Stimulated activated naive CD8-positive, alpha-beta T cell treated with anti-CD3 and anti-CD28 coated beads, Interleukin-15, Interleukin-2, amounts not matched to agents 100 ng/mL and 50 ng/mL, for 24 hours (primary cell): ENCODE results near the gene ATG9B.

Experiments used
- H3K27ac Mint-ChIP-seq: one replicate; pipeline ENCODE4 v1.8.0; 2021; ENCODE audit warnings: mild to moderate bottlenecking, mixed read lengths
- H3K27me3 Mint-ChIP-seq: one replicate; pipeline ENCODE4 v1.8.0; 2021; ENCODE audit warnings: mixed read lengths
- H3K36me3 Mint-ChIP-seq: one replicate; pipeline ENCODE4 v1.8.0; 2021; ENCODE audit warnings: low read depth, mixed read lengths
- H3K4me1 Mint-ChIP-seq: one replicate; pipeline ENCODE4 v1.8.0; 2021; ENCODE audit warnings: low read depth, mixed read lengths
- H3K4me3 Mint-ChIP-seq: one replicate; pipeline ENCODE4 v1.8.0; 2021; ENCODE audit warnings: mild to moderate bottlenecking, mixed read lengths
- H3K9me3 Mint-ChIP-seq: one replicate; pipeline ENCODE4 v1.8.0; 2021; ENCODE audit warnings: mixed read lengths

ATG9B gene

DNA sequence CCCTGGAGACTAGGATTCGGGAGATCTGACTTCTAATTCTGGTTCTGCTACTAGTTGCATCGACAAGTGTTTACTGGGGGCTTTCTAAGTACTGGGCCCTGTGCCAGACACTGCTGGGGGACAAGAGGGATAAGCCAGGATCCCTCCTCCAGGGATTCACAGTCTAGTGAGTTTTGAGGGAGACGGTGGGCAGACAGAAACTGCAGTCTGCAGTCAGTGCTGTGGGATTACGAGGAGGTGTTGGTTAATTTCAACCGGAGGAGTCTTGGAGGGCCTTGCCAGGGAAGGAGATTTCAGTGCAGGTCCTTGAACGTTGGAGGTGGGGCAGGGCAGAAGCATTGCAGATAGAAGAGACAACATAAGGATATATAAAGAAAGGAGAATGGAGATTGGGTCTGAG is 42.6 kb downstream of the ATG9B start:
- peaks cover 65% of the 10 kb centered on the region for H3K27me3 Mint-ChIP-seq
- no peak overlapping the region for H3K4me3 Mint-ChIP-seq
- H3K36me3 Mint-ChIP-seq: no peaks in the 10 kb centered on the region

DNA sequence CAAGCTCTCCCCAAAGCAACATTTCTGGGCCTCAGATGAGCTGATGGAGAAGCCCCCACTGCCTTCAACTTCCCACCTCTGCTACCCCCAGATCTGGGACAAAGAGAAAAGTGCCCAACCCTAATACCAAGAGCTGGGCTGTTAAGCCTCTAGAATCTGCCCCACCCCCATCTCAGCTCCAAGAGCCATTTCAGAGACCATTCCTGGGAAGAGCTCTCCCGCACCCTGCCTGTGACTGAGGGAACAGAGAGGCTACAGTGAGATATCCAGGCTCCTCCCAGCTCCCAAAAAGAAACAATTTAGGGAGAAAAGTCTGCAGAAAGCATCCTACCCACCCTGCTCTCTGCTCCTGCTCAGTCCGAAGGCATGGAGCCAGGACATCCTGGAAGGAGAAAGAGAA is 43.6 kb downstream of the ATG9B start:
- Mint-ChIP-seq H3K27me3 (peaks cover 66% of the 10 kb centered on the region), H3K4me1 (peaks cover 15% of the 10 kb centered on the region), H3K27ac (no peak overlapping the region), H3K36me3 (no peaks in the 10 kb centered on the region), H3K9me3 (no peaks in the 10 kb centered on the region), H3K4me3 (no peak overlapping the region)

More for the DNA sequence above, 42.6 kb downstream of the ATG9B start:
- peaks cover 15% of the 10 kb centered on the region for H3K4me1 Mint-ChIP-seq
- H3K9me3 Mint-ChIP-seq: no peaks in the 10 kb centered on the region
- H3K27ac Mint-ChIP-seq: no peak overlapping the region

DNA sequence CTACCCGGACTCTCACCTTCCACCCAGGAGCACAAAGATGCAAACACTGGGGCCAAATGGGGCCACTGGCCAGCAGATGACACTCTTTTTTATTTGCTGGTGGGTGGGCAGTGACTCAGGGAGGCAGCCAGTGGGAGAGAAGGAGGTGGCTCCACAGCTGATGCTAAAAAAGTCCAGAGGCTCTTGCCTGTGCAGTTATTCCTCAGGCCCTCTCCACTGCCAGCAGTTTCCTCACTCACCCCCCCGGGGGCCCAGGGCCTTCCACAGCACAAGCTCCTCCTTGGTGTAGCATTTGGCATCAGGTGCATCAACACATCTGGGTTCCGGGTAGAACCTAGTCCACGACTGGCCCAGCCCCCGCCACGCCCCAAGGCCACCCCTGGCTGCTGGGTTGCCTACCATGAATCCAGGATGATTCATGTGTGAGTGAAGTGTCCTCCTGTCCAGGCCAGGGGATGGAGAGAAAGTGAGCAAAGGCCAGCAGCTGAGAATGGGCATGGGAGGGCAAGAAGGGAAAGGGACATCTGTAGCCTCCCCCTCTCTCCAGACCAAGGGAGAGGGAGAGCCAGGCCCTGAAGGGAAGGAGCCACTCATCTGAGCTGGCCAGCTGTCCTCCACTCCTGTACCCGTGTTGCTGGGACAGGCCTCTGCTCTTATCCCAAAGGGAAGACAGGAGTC is 44.4 kb downstream of the ATG9B start:
- H3K27ac Mint-ChIP-seq: no peak overlapping the region
- peaks cover 65% of the 10 kb centered on the region for H3K27me3 Mint-ChIP-seq

DNA sequence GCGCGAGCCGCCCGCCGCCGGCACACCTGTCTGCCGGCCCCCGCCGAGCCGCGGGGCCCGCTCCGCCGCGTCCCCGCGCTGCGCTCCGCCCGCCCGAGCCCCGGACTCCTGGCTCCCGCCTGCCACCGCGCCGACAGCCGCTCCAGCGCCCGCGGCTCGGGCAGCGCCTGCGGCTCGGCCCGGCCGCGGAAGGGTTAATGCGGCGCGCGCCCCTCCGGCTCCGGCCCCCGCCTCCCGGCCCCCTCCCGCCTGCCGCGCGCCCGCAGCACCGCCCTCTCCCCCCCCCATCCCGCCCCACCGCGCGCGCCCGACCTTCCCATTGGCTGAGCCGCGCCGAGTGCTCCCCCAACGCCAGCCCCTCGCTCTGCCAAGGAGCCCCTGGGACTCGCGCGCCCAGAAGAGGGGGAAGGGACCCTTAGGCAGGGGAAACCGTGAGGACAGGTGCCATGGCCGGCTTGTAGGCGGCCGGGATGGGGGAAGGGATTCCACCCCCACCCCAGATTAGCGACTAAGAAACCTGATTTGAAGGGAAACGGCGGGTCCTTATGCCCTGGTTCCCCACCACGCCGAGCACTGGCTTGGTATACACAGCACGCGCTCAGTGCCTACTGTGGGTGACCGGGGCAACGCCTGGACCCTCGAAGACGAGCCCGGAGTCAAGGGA is 46.0 kb downstream of the ATG9B start, which contains the start of gene KCNH2:
KCNH2 (minus strand) TSS at position 196 of the 664 bp plus-strand sequence. CDS start 408 bp downstream, outside the sequence.
- no peaks in the 10 kb centered on the region for H3K9me3 Mint-ChIP-seq
- peaks cover 26% of the 10 kb centered on the region for H3K4me1 Mint-ChIP-seq
- peak within 1 kb of the TSS; percentile 78 for H3K4me3 Mint-ChIP-seq
- no peaks in the 10 kb centered on the region for H3K36me3 Mint-ChIP-seq
- peaks cover 54% of the 10 kb centered on the region for H3K27me3 Mint-ChIP-seq
- no peak within 1 kb of the TSS for H3K27ac Mint-ChIP-seq

More for the DNA sequence above, 44.4 kb downstream of the ATG9B start:
- Mint-ChIP-seq H3K9me3 (no peaks in the 10 kb centered on the region), H3K4me1 (peaks cover 19% of the 10 kb centered on the region), H3K36me3 (no peaks in the 10 kb centered on the region), H3K4me3 (no peak overlapping the region)

DNA sequence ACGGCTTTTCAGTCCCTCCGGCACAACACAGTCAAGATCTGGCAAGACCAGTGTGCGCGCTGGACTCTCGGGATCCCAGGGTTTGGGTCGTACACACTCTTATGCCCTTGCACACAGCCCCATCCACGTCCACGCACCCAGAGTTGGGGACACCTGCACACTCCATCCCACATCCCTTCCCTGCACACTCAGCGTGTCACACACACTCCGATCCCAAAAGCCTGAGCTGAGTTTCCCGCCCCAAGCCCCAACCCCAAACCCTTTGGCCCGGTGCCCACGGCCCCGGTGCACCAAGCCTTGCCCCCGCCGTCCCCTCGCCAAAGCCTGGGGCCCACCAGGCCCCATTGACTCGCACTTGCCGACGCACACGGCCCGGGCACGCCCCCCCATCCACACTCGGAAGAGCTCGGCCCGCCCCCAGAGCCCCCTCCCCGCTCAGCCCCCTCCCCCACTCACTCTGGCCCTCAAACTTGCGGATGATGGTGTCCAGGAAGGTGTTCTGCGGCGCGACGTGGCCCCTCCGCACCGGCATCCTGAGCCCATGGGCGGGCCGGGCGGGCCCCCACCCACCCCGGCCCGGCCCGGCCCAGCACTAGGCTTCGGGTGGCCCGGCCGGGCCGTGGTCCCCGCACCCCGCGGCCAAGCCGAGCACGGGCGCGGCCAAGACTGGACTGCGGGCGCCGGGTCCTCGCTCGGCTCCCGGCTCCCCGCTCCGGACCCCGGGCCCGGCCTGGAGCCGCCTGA is 46.7 kb downstream of the ATG9B start:
- Mint-ChIP-seq H3K4me3 (peak overlapping the region; percentile 73), H3K27me3 (peaks cover 49% of the 10 kb centered on the region), H3K27ac (no peak overlapping the region), H3K36me3 (no peaks in the 10 kb centered on the region), H3K4me1 (peaks cover 26% of the 10 kb centered on the region), H3K9me3 (no peaks in the 10 kb centered on the region)

DNA sequence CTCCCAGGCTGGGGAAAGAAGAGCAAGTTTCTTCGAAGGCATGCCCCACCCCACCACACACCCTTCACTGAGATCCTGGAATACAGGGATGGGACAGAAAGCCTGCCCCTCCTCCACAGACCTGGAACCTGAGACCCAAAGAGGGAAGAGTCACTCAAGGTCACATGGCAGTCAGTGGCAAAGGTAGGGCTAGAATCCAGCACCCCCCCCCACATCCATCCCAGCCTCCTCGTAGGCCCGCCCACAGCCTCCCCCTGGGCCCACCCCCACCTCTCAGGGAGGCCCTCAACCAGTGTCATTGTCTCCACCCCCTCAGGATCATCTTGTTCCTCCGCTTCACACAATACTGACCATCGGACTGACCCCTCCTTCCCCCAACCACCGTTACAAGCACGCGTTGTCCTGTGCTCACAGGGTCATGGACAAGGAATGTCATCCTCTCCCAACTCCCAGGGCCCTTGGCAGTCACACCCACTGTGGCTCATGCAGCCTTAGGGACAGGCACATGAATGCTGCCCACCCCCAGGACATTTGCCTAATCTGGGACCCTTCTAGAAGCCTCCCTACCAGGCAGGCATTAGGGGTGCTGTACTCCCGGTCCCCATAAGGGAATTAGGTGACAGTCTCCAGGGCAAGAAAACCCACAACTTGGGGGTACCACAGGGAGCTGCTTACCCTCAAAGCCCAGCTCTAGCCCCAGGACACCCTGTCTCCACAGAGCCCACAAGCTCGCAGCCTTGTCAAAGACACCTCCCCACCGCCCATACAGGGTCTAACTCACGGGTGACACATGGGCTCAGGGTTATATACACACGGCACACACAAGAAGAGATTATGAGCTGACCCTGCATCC is 47.5 kb downstream of the ATG9B start:
- H3K4me3 Mint-ChIP-seq: peak overlapping the region; percentile 73
- H3K4me1 Mint-ChIP-seq: peaks cover 26% of the 10 kb centered on the region
- no peak overlapping the region for H3K27ac Mint-ChIP-seq
- H3K36me3 Mint-ChIP-seq: no peaks in the 10 kb centered on the region
- peaks cover 46% of the 10 kb centered on the region for H3K27me3 Mint-ChIP-seq
- no peaks in the 10 kb centered on the region for H3K9me3 Mint-ChIP-seq

DNA sequence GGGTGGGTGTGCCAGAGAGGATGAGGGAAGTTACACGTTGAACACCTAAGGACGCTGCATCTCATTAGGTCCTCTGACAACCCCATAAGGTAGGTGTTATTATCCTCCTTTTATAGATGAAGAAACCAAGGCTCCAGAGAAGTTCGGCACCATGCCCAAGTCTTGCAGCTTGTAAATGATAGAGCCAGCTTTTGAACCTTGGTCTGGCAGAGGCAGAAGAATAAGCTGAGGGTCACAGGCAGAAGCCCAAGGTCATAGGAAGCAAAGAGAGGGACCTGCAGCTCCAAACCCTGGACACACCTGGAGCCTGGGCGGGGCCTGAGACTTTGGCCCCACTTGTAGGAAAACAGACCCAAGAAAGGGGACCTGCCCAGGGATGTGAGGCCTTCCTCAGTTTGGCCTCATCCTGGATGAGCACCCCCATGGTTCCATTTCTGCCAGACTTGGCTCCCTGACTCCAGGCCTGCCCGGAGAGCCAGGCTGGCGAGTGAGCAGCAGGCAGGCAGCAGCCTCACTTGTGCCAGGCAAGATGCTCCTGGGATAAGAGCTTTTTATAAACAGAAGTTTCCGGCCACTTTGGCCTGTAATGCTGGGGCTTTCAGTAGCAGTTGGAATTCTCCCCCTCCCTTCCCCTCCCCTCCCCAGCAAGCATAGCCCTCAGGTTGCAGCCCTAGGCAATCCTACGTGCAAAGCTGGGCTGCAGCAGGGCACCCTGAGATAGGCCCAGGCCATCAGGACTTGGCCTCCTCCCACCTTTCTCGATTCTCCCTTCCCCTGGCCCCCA is 48.6 kb downstream of the ATG9B start:
- Mint-ChIP-seq H3K4me3 (peak overlapping the region; percentile 41), H3K4me1 (peaks cover 26% of the 10 kb centered on the region), H3K36me3 (no peaks in the 10 kb centered on the region), H3K27ac (no peak overlapping the region), H3K9me3 (no peaks in the 10 kb centered on the region), H3K27me3 (peaks cover 36% of the 10 kb centered on the region)

DNA sequence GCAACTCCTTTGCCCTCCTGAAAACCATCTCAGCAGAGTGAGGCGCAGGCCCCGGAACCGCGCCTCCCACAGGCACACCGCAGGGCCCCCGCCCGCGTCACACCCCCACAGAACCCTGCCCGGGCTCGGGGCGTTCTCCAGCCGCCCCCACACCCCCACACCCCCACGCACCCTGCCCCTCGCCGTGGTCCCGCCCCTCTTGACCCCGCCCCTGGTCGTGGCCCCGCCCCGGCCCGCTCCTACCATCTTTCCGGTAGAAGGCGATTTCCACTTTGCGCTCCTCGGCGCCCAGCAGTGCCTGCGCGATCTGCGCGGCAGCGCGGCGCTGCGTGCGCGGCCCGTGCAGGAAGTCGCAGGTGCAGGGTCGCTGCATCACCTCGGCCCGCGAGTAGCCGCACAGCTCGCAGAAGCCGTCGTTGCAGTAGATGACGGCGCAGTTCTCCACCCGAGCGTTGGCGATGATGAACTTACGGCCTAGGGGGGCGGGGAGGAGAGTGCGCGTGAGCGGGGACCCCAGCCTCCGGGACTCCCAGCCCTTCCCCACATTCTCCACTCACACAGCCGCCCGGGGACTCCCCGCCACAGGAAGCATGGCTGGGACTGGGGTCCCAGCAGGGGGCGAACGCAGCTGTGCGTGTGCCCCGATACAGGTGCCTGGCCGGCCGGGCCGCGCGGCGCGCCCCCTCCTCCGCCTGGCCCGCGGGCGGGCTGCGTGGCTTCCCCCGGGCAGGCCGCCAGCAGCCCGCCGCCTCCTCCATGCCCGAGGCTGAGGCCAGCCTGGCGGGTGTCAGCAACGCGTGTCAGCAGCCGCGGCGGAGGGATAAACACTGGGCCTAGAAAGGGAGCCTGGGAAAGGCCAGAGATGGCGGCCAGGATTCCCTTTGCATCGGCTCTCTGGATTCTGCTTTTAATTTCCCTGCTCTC is 49.6 kb downstream of the ATG9B start:
- H3K4me3 Mint-ChIP-seq: peak overlapping the region; percentile 78
- H3K4me1 Mint-ChIP-seq: peaks cover 26% of the 10 kb centered on the region
- no peak overlapping the region for H3K27ac Mint-ChIP-seq
- no peaks in the 10 kb centered on the region for H3K9me3 Mint-ChIP-seq
- peaks cover 28% of the 10 kb centered on the region for H3K27me3 Mint-ChIP-seq
- H3K36me3 Mint-ChIP-seq: no peaks in the 10 kb centered on the region

DNA sequence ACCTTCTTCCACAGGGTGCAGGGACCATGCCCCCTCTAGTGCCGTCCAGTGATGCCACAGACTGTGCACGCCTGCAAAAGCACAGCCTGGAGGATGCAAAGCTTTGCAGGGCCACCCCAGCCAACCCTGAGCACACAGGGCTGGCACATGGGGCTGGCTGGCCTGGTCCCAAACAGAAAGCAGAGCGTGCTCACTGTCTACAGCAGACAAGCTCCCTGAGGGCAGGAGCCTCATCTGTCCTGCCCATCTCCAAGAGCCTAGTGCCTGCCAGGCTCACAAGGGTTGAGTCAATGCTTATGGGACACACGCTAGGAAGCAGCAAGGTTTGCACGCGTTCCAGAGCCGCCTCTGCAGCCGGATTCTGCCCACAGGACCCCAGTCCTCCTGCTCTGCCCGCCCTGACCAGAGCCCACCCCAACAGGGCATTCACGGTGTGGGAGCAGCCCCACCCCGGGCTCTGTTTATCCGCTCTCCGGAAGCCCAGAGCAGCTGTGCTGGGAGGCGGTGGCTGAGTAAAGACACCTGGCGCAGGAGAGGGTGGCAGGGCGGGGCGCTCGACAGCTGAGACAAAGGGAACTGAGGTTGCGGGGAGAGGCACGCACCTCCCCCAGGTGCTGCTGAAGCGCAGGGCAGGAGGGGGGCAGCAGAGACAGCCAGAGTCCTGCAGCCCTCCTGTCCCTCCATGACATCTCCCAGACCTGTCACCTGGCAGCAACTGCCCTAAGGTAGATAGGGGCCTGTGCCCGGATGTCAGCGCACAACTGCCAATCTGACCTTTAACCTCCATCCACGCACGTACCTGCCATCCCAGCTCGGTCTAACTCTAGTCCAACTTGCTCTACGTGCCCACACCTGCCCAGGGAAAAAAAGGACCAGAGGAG is 50.5 kb downstream of the ATG9B start:
- peaks cover 23% of the 10 kb centered on the region for H3K27me3 Mint-ChIP-seq
- H3K9me3 Mint-ChIP-seq: no peaks in the 10 kb centered on the region
- no peak overlapping the region for H3K27ac Mint-ChIP-seq
- peak overlapping the region; percentile 78 for H3K4me3 Mint-ChIP-seq
- no peaks in the 10 kb centered on the region for H3K36me3 Mint-ChIP-seq
- H3K4me1 Mint-ChIP-seq: peaks cover 24% of the 10 kb centered on the region

DNA sequence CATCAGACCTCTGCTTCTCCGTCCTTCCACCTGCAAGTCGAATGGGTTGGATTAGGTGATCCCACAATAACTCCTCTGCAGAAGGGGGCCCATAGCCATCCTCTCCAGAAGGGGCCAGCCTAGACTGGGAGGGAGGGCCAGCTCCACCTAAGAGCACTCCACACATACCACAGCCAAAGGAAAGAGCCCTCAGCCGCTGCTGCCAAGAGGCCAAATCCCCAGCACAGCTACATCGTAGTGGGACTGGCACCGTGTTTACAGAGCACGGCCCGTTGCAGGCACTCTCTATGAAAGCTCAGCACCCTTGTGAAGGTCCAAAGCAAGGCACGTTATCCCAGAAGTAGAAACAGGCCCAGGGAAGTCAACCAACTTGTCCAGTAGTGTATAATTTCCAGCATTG is 51.6 kb downstream of the ATG9B start:
- H3K9me3 Mint-ChIP-seq: no peaks in the 10 kb centered on the region
- no peak overlapping the region for H3K27ac Mint-ChIP-seq
- H3K4me3 Mint-ChIP-seq: no peak overlapping the region
- peaks cover 22% of the 10 kb centered on the region for H3K27me3 Mint-ChIP-seq
- H3K4me1 Mint-ChIP-seq: peaks cover 20% of the 10 kb centered on the region
- no peaks in the 10 kb centered on the region for H3K36me3 Mint-ChIP-seq

DNA sequence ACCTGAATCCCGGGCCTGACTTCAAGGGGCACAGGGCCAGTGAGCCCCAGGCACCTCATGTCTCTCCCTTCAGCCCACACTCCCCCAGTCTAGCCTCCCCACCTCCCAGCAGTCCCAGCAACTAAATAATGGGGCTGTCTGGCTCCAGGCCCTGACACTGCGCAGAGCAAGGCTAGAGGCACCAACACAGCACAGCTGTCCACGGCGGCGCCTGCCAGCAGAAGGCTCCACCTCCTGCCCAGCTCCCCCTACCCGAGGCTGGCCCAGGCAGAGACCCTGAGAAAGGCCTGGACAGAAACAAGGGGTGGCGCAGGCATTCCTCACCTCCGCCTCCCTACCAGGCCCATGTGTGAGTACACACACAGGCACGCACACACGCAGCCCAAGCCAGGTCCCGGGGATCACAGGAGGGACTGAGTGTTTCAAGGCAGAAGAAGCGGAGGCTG is 52.2 kb downstream of the ATG9B start:
- Mint-ChIP-seq H3K4me3 (no peak overlapping the region), H3K4me1 (peaks cover 15% of the 10 kb centered on the region), H3K36me3 (no peaks in the 10 kb centered on the region), H3K27me3 (peaks cover 17% of the 10 kb centered on the region), H3K9me3 (no peaks in the 10 kb centered on the region), H3K27ac (no peak overlapping the region)

DNA sequence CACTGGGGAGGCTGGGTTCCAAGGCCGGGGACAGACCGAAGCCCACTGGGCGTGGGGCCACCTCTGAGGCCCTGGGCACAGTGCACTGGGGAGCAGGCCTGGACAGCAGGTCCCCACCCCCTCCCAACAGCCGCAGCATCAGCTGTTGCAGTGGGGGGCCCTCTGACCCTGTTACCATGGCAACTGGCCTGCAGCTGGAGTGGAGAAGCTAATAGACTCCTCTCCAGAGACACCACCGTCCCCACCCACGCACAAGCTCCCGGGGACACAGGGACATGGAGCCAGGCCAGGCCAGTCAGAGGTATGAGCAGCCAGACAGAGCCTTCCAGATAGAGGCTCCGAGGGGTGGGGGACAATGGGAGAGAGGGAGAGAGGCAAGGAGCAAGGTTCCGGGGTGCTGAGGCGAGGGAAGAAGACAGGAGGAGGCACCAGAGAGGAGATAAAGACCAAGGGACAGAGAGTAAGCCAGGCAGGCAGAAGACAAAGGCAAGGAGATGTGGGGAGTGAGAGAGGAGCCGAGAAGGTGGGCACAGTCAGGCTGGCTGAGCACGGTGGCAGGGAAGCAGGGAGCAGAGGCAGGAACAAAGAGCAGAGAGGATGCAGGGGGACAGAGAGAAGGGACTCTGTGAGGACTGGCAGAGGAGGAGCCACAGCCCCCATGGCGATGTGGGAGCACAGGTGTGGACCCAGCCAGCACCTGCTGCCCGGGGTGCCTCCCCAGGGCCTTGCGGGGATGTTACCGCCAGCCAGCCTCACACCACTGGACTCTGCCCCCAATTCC is 52.9 kb downstream of the ATG9B start:
- Mint-ChIP-seq H3K4me1 (peaks cover 11% of the 10 kb centered on the region), H3K27ac (no peak overlapping the region), H3K4me3 (no peak overlapping the region), H3K9me3 (no peaks in the 10 kb centered on the region), H3K36me3 (no peaks in the 10 kb centered on the region), H3K27me3 (peaks cover 11% of the 10 kb centered on the region)
